Measurements from ENCODE around the gene RCCD1.
A peak's percentile ranks its signal among the peaks of the same experiment; 100 is the strongest.
"Not testable (repeated sequence)": the region's sequence is repeated elsewhere in the genome, so short reads cannot be mapped to it uniquely, and the experiment has no call there.

Gene RCCD1

DNA sequence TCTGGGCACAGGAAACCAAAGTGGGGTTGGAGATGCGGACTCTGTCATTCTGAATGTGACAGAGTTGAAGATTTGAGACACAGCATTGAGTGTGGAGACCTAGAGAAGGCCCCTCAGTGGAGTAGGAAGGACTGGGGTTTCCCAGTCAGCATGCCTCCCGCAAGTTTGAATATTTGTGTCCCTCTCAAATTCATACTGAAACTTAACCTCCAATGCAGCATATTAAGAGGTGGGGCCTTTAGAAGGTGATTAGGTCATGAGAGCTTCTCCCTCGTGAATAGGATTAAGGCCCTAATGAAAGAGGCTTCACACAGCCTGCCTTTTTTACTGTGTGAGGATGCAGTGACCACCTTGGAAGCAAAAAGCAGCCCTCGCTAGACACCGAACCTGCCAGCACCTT is 30.3 kb upstream of the RCCD1 start:
- H3K36me3 ChIP-seq (ENCODE audit: control insufficient read depth, insufficient read depth, low read length): no peaks in the 10 kb centered on the region
- H3K9me3 ChIP-seq (ENCODE audit: control insufficient read depth, low read length): no peaks in the 10 kb centered on the region
- no peaks in the 10 kb centered on the region for H3K4me1 ChIP-seq (ENCODE audit: control insufficient read depth, insufficient read depth, low read length)
- H3K27me3 ChIP-seq (ENCODE audit: control insufficient read depth, insufficient read depth, low read length): no peaks in the 10 kb centered on the region
- H3K9ac ChIP-seq (ENCODE audit: low read length): no peak overlapping the region
- no peak overlapping the region for H3K4me3 ChIP-seq (ENCODE audit: low read length)

DNA sequence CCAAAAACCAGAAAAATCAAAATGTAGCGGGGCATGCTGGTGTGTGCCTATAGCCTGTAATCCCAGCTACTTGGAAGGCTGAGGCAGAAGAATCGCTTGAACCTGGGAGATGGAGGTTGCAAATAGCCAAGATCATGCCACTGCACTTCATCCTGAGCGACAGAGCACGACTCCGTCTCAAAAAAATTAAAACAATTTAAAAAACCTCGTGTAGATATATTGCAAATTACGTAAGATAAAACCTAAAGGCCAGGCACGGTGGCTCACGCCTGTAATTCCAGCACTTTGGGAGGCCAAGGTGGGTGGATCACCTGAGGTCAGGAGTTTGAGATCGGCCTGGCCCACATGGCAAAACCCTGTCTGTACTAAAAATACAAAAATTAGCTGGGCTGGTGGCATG is 27.9 kb upstream of the RCCD1 start:
- not testable (repeated sequence) for H3K9ac ChIP-seq (ENCODE audit: low read length); H3K4me3 ChIP-seq (ENCODE audit: low read length); H3K27me3 ChIP-seq (ENCODE audit: control insufficient read depth, insufficient read depth, low read length); H3K9me3 ChIP-seq (ENCODE audit: control insufficient read depth, low read length); H3K36me3 ChIP-seq (ENCODE audit: control insufficient read depth, insufficient read depth, low read length)
- H3K4me1 ChIP-seq (ENCODE audit: control insufficient read depth, insufficient read depth, low read length): peaks cover 12% of the 10 kb centered on the region

DNA sequence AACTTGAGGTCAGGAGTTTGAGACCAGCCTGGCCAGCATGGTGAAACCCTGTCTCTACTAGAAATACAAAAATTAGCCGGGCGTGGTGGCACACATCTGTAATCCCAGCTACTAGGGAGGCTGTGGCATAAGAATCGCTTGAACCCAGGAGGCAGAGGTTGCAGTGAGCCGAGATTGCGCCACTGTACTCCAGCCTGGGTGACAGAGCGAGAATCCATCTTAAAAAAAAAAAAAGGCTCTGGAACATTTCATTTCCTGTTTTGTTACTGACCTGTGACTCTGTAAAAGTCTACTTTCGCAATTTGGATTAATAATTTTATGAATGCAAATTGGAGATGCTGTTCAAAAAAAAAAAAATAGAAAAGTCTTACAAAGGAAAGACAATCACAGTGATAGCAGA is 26.6 kb upstream of the RCCD1 start:
- not testable (repeated sequence) for H3K9me3 ChIP-seq (ENCODE audit: control insufficient read depth, low read length); H3K9ac ChIP-seq (ENCODE audit: low read length); H3K27me3 ChIP-seq (ENCODE audit: control insufficient read depth, insufficient read depth, low read length); H3K36me3 ChIP-seq (ENCODE audit: control insufficient read depth, insufficient read depth, low read length); H3K4me3 ChIP-seq (ENCODE audit: low read length)
- peaks cover 17% of the 10 kb centered on the region for H3K4me1 ChIP-seq (ENCODE audit: control insufficient read depth, insufficient read depth, low read length)

DNA sequence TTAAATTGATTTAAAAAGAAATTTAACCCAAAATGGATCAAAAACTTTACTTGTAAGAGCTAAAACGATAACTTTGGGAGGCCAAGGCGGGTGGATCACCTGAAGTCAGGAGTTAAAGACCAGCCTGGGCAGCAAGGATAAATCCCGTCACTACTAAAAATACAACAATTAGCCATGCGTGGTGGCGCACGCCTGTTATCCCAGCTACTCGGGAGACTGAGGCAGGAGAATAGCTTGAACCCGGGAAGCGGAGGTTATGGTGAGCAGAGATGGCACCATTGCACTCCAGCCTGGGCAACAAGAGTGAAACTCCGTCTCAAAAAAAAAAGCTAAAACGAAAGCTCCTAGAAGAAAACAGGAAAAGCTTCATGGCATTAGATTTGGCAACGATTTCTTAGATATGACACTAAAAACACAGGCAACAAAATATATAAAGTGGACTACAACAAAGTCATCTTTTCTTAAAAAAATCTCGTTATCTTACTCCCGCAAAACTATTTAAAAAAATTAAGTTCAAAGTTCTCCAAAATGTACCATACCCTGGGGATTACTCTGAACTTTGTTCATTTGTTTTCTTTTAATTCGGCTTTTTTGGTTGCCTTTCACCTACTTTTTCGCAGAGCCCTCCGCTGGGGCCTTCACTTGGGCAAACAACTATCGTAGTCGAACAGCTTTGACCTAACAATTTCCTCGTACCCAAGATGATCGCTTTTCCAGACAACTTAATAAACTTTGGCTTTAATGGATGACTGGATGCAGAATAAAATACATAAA is 25.3 kb upstream of the RCCD1 start:
- H3K4me3 ChIP-seq (ENCODE audit: low read length): peak overlapping the region; percentile 51
- H3K9ac ChIP-seq (ENCODE audit: low read length): peak overlapping the region; percentile 84
- H3K36me3 ChIP-seq (ENCODE audit: control insufficient read depth, insufficient read depth, low read length): no peaks in the 10 kb centered on the region
- H3K27me3 ChIP-seq (ENCODE audit: control insufficient read depth, insufficient read depth, low read length): no peaks in the 10 kb centered on the region
- peaks cover 23% of the 10 kb centered on the region for H3K4me1 ChIP-seq (ENCODE audit: control insufficient read depth, insufficient read depth, low read length)
- no peaks in the 10 kb centered on the region for H3K9me3 ChIP-seq (ENCODE audit: control insufficient read depth, low read length)

DNA sequence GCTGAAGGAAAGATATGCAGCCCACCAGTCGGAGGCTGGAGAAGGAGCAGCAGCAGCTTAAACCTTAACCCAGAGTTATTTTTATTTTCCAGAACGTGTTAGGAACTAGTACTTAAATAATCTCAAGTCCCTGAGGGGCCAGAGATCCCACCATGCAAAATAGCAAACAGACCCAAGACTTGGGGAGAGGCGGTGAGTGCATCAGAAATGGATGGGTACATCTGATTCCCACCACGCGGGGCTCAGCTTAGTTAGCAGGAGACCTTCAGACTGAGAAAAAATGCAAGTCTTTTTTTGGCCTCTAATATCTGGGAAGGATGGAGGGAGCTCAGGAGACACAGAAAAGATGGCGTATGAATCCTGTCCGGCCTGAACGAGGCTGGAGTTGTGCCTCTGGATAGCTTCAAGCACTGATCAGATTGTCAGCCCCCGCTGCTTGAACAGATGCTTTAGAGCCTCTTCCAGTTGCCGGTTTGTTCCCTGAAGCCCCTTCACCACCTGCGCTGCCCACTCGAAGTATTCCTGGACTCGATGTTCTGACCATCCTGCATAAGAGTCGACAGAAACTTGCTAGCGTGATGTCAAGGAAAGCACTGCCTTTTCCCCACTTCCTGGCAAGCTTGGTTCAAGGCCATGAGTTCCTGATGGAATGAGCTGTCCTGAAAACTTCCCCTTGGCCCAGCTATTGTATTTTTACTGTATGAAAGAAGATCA is 23.7 kb upstream of the RCCD1 start:
- H3K9me3 ChIP-seq (ENCODE audit: control insufficient read depth, low read length): no peaks in the 10 kb centered on the region
- no peaks in the 10 kb centered on the region for H3K27me3 ChIP-seq (ENCODE audit: control insufficient read depth, insufficient read depth, low read length)
- H3K36me3 ChIP-seq (ENCODE audit: control insufficient read depth, insufficient read depth, low read length): no peaks in the 10 kb centered on the region
- peak overlapping the region; percentile 51 for H3K4me3 ChIP-seq (ENCODE audit: low read length)
- H3K4me1 ChIP-seq (ENCODE audit: control insufficient read depth, insufficient read depth, low read length): peaks cover 32% of the 10 kb centered on the region
- peak overlapping the region; percentile 84 for H3K9ac ChIP-seq (ENCODE audit: low read length)

- peak overlapping the region; percentile 84 for H3K9ac ChIP-seq (ENCODE audit: low read length)
- peaks cover 37% of the 10 kb centered on the region for H3K4me1 ChIP-seq (ENCODE audit: control insufficient read depth, insufficient read depth, low read length)
- peak overlapping the region; percentile 58 for H3K4me3 ChIP-seq (ENCODE audit: low read length)
Measured at GRCh38 chr15:90931575-90931827, 23.2 kb upstream of the RCCD1 start.

GRCh38 chr15:90931828-90932659 is 22.6 kb upstream of the RCCD1 start, which contains the start of gene HDDC3:
Gene HDDC3 (minus strand): TSS chr15:90932549. CDS start chr15:90932540, 9 bp downstream.
- peak within 1 kb of the TSS; percentile 58 for H3K4me3 ChIP-seq (ENCODE audit: low read length)
- H3K9ac ChIP-seq (ENCODE audit: low read length): peak within 1 kb of the TSS; percentile 84
- peaks cover 4% of the 10 kb centered on the region for H3K36me3 ChIP-seq (ENCODE audit: control insufficient read depth, insufficient read depth, low read length)
- peaks cover 37% of the 10 kb centered on the region for H3K4me1 ChIP-seq (ENCODE audit: control insufficient read depth, insufficient read depth, low read length)
- no peaks in the 10 kb centered on the region for H3K9me3 ChIP-seq (ENCODE audit: control insufficient read depth, low read length)
- no peaks in the 10 kb centered on the region for H3K27me3 ChIP-seq (ENCODE audit: control insufficient read depth, insufficient read depth, low read length)

More at GRCh38 chr15:90931575-90931827, 23.2 kb upstream of the RCCD1 start:
- H3K36me3 ChIP-seq (ENCODE audit: control insufficient read depth, insufficient read depth, low read length): no peaks in the 10 kb centered on the region
- no peaks in the 10 kb centered on the region for H3K27me3 ChIP-seq (ENCODE audit: control insufficient read depth, insufficient read depth, low read length)
- no peaks in the 10 kb centered on the region for H3K9me3 ChIP-seq (ENCODE audit: control insufficient read depth, low read length)

- no peak overlapping the region for H3K4me3 ChIP-seq (ENCODE audit: low read length)
- H3K9me3 ChIP-seq (ENCODE audit: control insufficient read depth, low read length): no peaks in the 10 kb centered on the region
- H3K27me3 ChIP-seq (ENCODE audit: control insufficient read depth, insufficient read depth, low read length): no peaks in the 10 kb centered on the region
- peaks cover 37% of the 10 kb centered on the region for H3K4me1 ChIP-seq (ENCODE audit: control insufficient read depth, insufficient read depth, low read length)
- peaks cover 4% of the 10 kb centered on the region for H3K36me3 ChIP-seq (ENCODE audit: control insufficient read depth, insufficient read depth, low read length)
- H3K9ac ChIP-seq (ENCODE audit: low read length): peak overlapping the region; percentile 84
Measured at GRCh38 chr15:90932660-90932991, 22.1 kb upstream of the RCCD1 start.

- H3K9ac ChIP-seq (ENCODE audit: low read length): no peak overlapping the region
Measured at GRCh38 chr15:90933301-90933700, 21.4 kb upstream of the RCCD1 start.

GRCh38 chr15:90934256-90934948 is 20.3 kb upstream of the RCCD1 start:
- Histone ChIP-seq H3K27me3 (ENCODE audit: control insufficient read depth, insufficient read depth, low read length) (no peaks in the 10 kb centered on the region), H3K4me1 (ENCODE audit: control insufficient read depth, insufficient read depth, low read length) (peaks cover 37% of the 10 kb centered on the region), H3K36me3 (ENCODE audit: control insufficient read depth, insufficient read depth, low read length) (peaks cover 8% of the 10 kb centered on the region), H3K4me3 (ENCODE audit: low read length) (no peak overlapping the region), H3K9me3 (ENCODE audit: control insufficient read depth, low read length) (no peaks in the 10 kb centered on the region), H3K9ac (ENCODE audit: low read length) (peak overlapping the region; percentile 77)

More at GRCh38 chr15:90933301-90933700, 21.4 kb upstream of the RCCD1 start:
- Histone ChIP-seq H3K9me3 (ENCODE audit: control insufficient read depth, low read length) (no peaks in the 10 kb centered on the region), H3K4me3 (ENCODE audit: low read length) (no peak overlapping the region), H3K27me3 (ENCODE audit: control insufficient read depth, insufficient read depth, low read length) (no peaks in the 10 kb centered on the region), H3K36me3 (ENCODE audit: control insufficient read depth, insufficient read depth, low read length) (peaks cover 4% of the 10 kb centered on the region), H3K4me1 (ENCODE audit: control insufficient read depth, insufficient read depth, low read length) (peaks cover 37% of the 10 kb centered on the region)

GRCh38 chr15:90934949-90935751 is 19.5 kb upstream of the RCCD1 start, which contains the start of gene UNC45A:
Gene UNC45A (plus strand): TSS chr15:90935285. CDS start chr15:90935325, 40 bp downstream.
- H3K4me1 ChIP-seq (ENCODE audit: control insufficient read depth, insufficient read depth, low read length): peaks cover 37% of the 10 kb centered on the region

More at GRCh38 chr15:90934949-90935751, 19.5 kb upstream of the RCCD1 start, which contains the start of gene UNC45A:
- Histone ChIP-seq H3K27me3 (ENCODE audit: control insufficient read depth, insufficient read depth, low read length) (no peaks in the 10 kb centered on the region), H3K9me3 (ENCODE audit: control insufficient read depth, low read length) (no peaks in the 10 kb centered on the region), H3K36me3 (ENCODE audit: control insufficient read depth, insufficient read depth, low read length) (peaks cover 16% of the 10 kb centered on the region), H3K4me3 (ENCODE audit: low read length) (peak within 1 kb of the TSS; percentile 57), H3K9ac (ENCODE audit: low read length) (peak within 1 kb of the TSS; percentile 77)

Data from mucosa of stomach (tissue), 1 donor.